Peyer's patch (tissue), 4 donors: Measurements from ENCODE around the gene DYRK1A. TPM values are rescaled to one million over a fixed set of nuclear protein-coding genes. Genes with fewer than 3 reads are reported as not detected.
"Not testable (repeated sequence)": the region's sequence is repeated elsewhere in the genome, so short reads cannot be mapped to it uniquely, and the experiment has no call there.

ENCODE experiments used
- DNase-seq, 3 donors: peaks; one replicate each; pipeline ENCODE4 v3.0.0-alpha.2; 2017 to 2019
- H3K27ac ChIP-seq, 4 donors: fragments of 200-600 bp; sonication (generic); one replicate each; pipeline ENCODE4 v1.5.1; 2016 to 2019
- H3K27me3 ChIP-seq, 2 donors: fragments of 200-600 bp; sonication (generic); one replicate each; pipeline ENCODE4 v1.5.1; 2019
- H3K36me3 ChIP-seq, 3 donors: fragments of 200-600 bp; sonication (generic); one replicate each; pipeline ENCODE4 v1.5.1; 2016 to 2019
- H3K4me1 ChIP-seq, 4 donors: fragments of 200-600 bp; sonication (generic); one replicate each; pipeline ENCODE4 v1.5.1; 2016 to 2019
- H3K4me3 ChIP-seq, 4 donors: fragments of 200-600 bp; sonication (generic); 1 replicate in 3 of 4; 2 replicates in 1 of 4; pipeline ENCODE4 v1.5.1; 2016 to 2019; ENCODE audit warnings: mild to moderate bottlenecking in 1 of 4
- H3K9me3 ChIP-seq, 4 donors: fragments of 200-600 bp; sonication (generic); one replicate each; pipeline ENCODE4 v1.5.1; 2016 to 2019; ENCODE audit warnings: mild to moderate bottlenecking in 1 of 4
- CTCF ChIP-seq, 6 experiments: fragments of 450-650 bp in 4 of 6; fragments of 200-600 bp in 2 of 6; sonication (generic) in 1 of 6; IDR thresholded peaks; one replicate each; pipeline ENCODE4 v1.5.1; 2017 to 2019; ENCODE audit warnings: antibody characterized with exemption in 6 of 6, mild to moderate bottlenecking in 3 of 6, moderate library complexity in 1 of 6
- POLR2A ChIP-seq, 2 donors: fragments of 450-650 bp; IDR thresholded peaks; one replicate each; pipeline ENCODE4 v1.5.1; 2017; ENCODE audit warnings: antibody characterized with exemption in 2 of 2, mild to moderate bottlenecking in 2 of 2, moderate library complexity in 2 of 2
- total RNA-seq, 4 donors: library from RNA; depleted of rRNA; stranded (reverse); fragments of >200 nt; gene quantifications; one replicate each; pipeline ENCODE4 v1.1.0, GENCODE V29; 2016

Gene DYRK1A
- total RNA-seq, 4 donors from 2014 or later, result 68.8 to 133 (median 81.3) TPM

- TF ChIP-seq CTCF (IDR thresholded peaks at IDR 0.05), result no peak
- no peak for TF ChIP-seq POLR2A (IDR thresholded peaks at IDR 0.05)
- H3K27me3 ChIP-seq, result no peaks in the 10 kb centered on the region
- no peak overlapping the region for H3K4me3 ChIP-seq
- peaks cover 0 to 62% (median 0%) of the 10 kb centered on the region in 3 donors for H3K36me3 ChIP-seq
- H3K9me3 ChIP-seq, result no peaks in the 10 kb centered on the region
- H3K4me1 ChIP-seq, result no peaks in the 10 kb centered on the region
- no peak overlapping the region for H3K27ac ChIP-seq
- no peak for DNase-seq
Measured at GRCh38 chr21:37514038-37514667, 147.6 kb downstream of the DYRK1A start.

- H3K9me3 ChIP-seq, result no peaks in the 10 kb centered on the region
- peaks cover 0 to 35% (median 0%) of the 10 kb centered on the region in 3 donors for H3K36me3 ChIP-seq
- no peaks in the 10 kb centered on the region for H3K27me3 ChIP-seq
- no peaks in the 10 kb centered on the region for H3K4me1 ChIP-seq
- H3K4me3 ChIP-seq, result no peak overlapping the region
- no peak overlapping the region for H3K27ac ChIP-seq
- DNase-seq, result no peak
- TF ChIP-seq POLR2A (IDR thresholded peaks at IDR 0.05), result no peak
- no peak for TF ChIP-seq CTCF (IDR thresholded peaks at IDR 0.05)
Measured at GRCh38 chr21:37516998-37517397, 150.4 kb downstream of the DYRK1A start.

GRCh38 chr21:37520801-37521200 lies 154.2 kb downstream of the DYRK1A start:
- H3K36me3 ChIP-seq, result peaks cover 0 to 10% (median 0%) of the 10 kb centered on the region in 3 donors
- no peaks in the 10 kb centered on the region for H3K4me1 ChIP-seq
- no peak for TF ChIP-seq CTCF (IDR thresholded peaks at IDR 0.05)
- no peak for TF ChIP-seq POLR2A (IDR thresholded peaks at IDR 0.05)
- DNase-seq, result no peak
- no peaks in the 10 kb centered on the region for H3K9me3 ChIP-seq
- H3K27ac ChIP-seq, result no peak overlapping the region
- H3K4me3 ChIP-seq, result no peak overlapping the region
- H3K27me3 ChIP-seq, result no peaks in the 10 kb centered on the region

GRCh38 chr21:37521658-37522057 lies 155.1 kb downstream of the DYRK1A start:
- Histone ChIP-seq H3K27ac (no peak overlapping the region), H3K27me3 (no peaks in the 10 kb centered on the region), H3K4me3 (no peak overlapping the region), H3K9me3 (no peaks in the 10 kb centered on the region), H3K36me3 (peaks cover 0 to 7% (median 0%) of the 10 kb centered on the region in 3 donors), H3K4me1 (no peaks in the 10 kb centered on the region)
- DNase-seq, result no peak
- TF ChIP-seq POLR2A (IDR thresholded peaks at IDR 0.05) (no peak), CTCF (IDR thresholded peaks at IDR 0.05) (no peak)

GRCh38 chr21:37522641-37523295 lies 156.2 kb downstream of the DYRK1A start:
- Histone ChIP-seq H3K4me1 (no peaks in the 10 kb centered on the region), H3K4me3 (no peak overlapping the region), H3K36me3 (no peaks in the 10 kb centered on the region), H3K9me3 (no peaks in the 10 kb centered on the region), H3K27me3 (no peaks in the 10 kb centered on the region), H3K27ac (no peak overlapping the region)
- DNase-seq, result no peak
- no peak for TF ChIP-seq POLR2A (IDR thresholded peaks at IDR 0.05)
- no peak for TF ChIP-seq CTCF (IDR thresholded peaks at IDR 0.05)

- H3K4me3 ChIP-seq, H3K9me3 ChIP-seq, H3K4me1 ChIP-seq, H3K27ac ChIP-seq, H3K27me3 ChIP-seq, DNase-seq, H3K36me3 ChIP-seq: not testable (repeated sequence)
Measured at GRCh38 chr21:37524944-37525343, 158.4 kb downstream of the DYRK1A start.
